ENCODE results near the gene TMEM247. TPM values are rescaled to one million over a fixed set of nuclear protein-coding genes. Genes with fewer than 3 reads are reported as not detected.
"Not testable (repeated sequence)": the region's sequence is repeated elsewhere in the genome, so short reads cannot be mapped to it uniquely, and the experiment has no call there.

The TMEM247 gene
- total RNA-seq, 1 donor from 2014 or later = not detected

GRCh38 chr2:46459694-46460093 is 19.7 kb upstream of the TMEM247 start:
- DNase-seq = no peak

GRCh38 chr2:46460241-46460921 is 19.0 kb upstream of the TMEM247 start:
- no peak for DNase-seq

- peak; percentile 83 for DNase-seq
Observed at GRCh38 chr2:46461011-46461674, 18.2 kb upstream of the TMEM247 start.

GRCh38 chr2:46461709-46462171 is 17.6 kb upstream of the TMEM247 start:
- no peak for DNase-seq

- DNase-seq = no peak
Observed at GRCh38 chr2:46462936-46463335, 16.4 kb upstream of the TMEM247 start.

GRCh38 chr2:46469116-46469515 is 10.2 kb upstream of the TMEM247 start:
- DNase-seq = no peak

- DNase-seq = no peak
Observed at GRCh38 chr2:46469700-46470099, 9.7 kb upstream of the TMEM247 start.

- DNase-seq = no peak
Observed at GRCh38 chr2:46470114-46470628, 9.2 kb upstream of the TMEM247 start.

GRCh38 chr2:46471019-46471583 is 8.3 kb upstream of the TMEM247 start:
- DNase-seq = no peak

- no peak for DNase-seq
Observed at GRCh38 chr2:46471697-46472096, 7.7 kb upstream of the TMEM247 start.

- DNase-seq = not testable (repeated sequence)
Observed at GRCh38 chr2:46472165-46472564, 7.2 kb upstream of the TMEM247 start.

- DNase-seq = not testable (repeated sequence)
Observed at GRCh38 chr2:46477462-46477861, 1.9 kb upstream of the TMEM247 start.

- no peak for DNase-seq
Observed at GRCh38 chr2:46477925-46478324, 1.4 kb upstream of the TMEM247 start.

- DNase-seq = no peak
Observed at GRCh38 chr2:46480562-46480961, 1.2 kb downstream of the TMEM247 start.

GRCh38 chr2:46481198-46482193 is 2.1 kb downstream of the TMEM247 start:
- DNase-seq = peak; percentile 89

GRCh38 chr2:46482490-46482889 is 3.1 kb downstream of the TMEM247 start:
- DNase-seq = no peak

GRCh38 chr2:46485002-46485401 is 5.6 kb downstream of the TMEM247 start:
- DNase-seq = no peak

GRCh38 chr2:46486436-46486835 is 7.1 kb downstream of the TMEM247 start:
- DNase-seq = no peak

- DNase-seq = peak; percentile 62
Observed at GRCh38 chr2:46487667-46488335, 8.4 kb downstream of the TMEM247 start.

- no peak for DNase-seq
Observed at GRCh38 chr2:46488389-46488788, 9.0 kb downstream of the TMEM247 start.

GRCh38 chr2:46489423-46490174 is 10.2 kb downstream of the TMEM247 start:
- no peak for DNase-seq

Measured in dermis blood vessel endothelial cell (primary cell).